Measurements from ENCODE around the gene ERVMER34-1. TPM values are rescaled to one million over a fixed set of nuclear protein-coding genes. Genes with fewer than 3 reads are reported as not detected.

ERVMER34-1 gene, protein sequence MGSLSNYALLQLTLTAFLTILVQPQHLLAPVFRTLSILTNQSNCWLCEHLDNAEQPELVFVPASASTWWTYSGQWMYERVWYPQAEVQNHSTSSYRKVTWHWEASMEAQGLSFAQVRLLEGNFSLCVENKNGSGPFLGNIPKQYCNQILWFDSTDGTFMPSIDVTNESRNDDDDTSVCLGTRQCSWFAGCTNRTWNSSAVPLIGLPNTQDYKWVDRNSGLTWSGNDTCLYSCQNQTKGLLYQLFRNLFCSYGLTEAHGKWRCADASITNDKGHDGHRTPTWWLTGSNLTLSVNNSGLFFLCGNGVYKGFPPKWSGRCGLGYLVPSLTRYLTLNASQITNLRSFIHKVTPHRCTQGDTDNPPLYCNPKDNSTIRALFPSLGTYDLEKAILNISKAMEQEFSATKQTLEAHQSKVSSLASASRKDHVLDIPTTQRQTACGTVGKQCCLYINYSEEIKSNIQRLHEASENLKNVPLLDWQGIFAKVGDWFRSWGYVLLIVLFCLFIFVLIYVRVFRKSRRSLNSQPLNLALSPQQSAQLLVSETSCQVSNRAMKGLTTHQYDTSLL
- not detected in 2 replicates for total RNA-seq

DNA sequence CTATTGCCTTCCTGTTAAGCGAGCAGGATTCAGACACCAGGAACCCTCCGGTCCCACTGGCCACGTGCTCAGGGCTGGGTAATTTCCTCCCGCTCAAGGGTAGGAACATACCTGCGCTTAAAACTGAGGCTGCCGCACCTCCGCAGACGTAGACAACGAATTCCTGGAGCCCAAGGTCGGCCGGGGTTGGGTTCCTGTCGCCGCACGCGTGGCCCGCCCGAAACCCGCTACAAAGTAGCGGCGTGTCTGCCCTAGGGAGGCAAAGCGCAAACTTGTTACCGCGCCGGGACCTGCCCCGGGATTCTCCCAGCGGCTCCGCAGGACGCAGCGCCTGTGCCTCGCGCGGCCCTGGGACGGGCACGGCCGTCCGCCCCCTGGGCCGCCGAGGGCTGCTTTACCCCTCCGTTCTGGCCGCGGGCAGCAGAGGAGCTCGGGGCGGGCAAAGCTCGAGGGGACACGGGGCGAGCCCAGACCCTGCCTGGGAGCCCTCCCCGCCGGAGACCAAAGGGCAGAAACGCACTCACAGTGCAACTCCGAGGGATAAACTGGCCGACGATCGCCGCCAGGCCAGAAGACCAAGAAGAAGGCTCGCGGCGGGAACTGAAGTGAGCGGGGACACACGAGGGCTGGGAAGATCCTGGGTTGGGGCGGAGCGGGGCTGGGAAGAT is at the start of gene ERVMER34-1:
Gene ERVMER34-1 (minus strand): TSS at position 607 of the 668 bp plus-strand sequence. CDS start 5,905 bp downstream, outside the sequence.
- intact Hi-C loops (cut with micrococcal nuclease), result no loop called here

DNA sequence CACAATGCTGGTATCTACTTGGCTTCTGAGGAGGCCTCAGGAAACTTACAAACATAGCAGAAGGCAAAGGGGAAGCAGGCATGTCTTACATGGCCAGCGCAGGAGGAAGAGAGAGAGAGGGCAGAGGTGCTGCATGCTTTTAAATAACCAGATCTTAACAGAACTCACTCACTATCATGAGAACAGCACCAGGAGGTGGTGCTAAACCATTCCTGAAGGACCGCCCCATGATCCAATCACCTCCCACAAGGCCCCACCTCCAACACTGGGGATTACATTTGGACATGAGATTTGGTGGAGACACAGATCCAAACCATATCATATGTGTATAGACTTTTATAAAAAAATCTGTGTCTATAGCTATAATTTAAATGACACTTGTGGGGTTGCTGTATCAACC is 48.6 kb upstream of the ERVMER34-1 start:
- intact Hi-C loops (cut with micrococcal nuclease), result no loop called here

DNA sequence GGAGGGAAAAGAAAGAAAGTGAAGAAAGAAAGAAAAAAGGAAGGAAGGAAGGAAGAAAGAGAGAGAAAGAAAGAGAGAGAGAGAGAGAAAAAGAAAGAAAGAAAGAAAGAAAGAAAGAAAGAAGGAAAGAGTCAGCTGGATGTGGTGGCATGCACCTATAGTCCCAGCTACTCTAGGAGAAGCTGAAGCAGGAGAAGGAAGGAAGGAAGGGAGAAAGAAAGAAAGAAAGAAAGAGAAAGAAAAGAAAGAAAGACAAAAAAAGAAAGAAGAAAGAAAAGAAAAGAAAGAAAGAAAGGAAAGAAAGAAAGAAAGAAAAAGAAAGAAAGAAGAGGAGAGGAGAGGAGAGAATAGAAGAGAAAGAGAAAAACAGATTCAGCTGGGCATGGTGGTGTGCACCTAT is 44.3 kb upstream of the ERVMER34-1 start:
- intact Hi-C loops (cut with micrococcal nuclease), result no loop called here

DNA sequence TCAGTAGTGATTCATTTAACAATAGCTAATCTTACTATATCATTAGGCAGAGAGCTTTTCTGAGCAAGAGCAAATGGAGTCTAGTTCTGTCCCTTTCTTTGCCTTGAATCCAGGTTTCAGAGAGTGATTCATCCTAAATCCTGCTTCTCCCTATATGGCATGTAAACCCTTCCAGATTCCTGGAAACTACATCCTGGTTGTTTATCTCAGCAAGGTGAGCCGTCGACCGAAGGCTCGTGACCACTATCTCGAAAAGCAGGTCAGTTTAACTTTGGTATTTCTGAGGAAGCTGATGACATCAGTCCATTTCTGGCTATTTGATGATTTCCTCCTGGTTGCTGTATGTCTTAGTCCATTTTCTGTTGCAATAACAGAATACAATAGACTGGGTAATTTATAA is 40.7 kb upstream of the ERVMER34-1 start:
- intact Hi-C loops (cut with micrococcal nuclease), result no loop called here

DNA sequence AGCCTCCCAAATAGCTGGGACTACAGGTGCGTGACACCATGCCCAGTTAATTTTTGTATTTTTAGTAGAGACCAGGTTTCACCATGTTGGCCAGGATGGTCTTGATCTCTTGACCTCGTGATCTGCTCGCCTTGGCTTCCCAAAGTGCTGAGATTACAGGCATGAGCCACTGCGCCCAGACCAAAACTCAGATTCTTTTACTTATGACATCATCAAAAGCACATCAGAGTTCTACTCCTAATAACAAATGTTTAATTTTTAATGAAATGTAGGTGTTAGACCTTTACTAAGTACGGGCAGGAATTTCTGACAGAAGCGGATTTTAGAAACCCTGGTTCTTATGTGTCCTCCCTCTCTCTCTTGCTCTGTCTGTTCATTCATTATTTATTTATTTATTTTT is 38.5 kb upstream of the ERVMER34-1 start:
- intact Hi-C loops (cut with micrococcal nuclease), result no loop called here

DNA sequence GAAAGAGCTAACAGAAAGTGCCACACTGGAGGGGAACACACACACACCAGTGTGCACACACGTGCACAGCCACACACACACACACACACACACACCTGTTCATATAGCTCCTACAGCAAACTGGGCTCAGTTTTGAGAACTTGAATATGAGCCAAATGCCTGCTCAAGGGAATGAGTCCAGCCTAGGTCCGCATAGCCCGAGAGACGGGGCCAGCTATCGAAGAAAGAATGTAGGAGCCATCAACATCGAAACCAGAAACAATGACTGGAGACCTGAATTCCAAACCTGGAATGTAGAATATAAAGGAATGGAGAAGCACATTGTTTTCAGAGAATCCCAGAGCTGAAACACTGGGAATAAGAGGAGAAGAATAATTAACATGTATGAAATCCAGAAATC is 37.6 kb upstream of the ERVMER34-1 start:
- intact Hi-C loops (cut with micrococcal nuclease), result no loop called here

DNA sequence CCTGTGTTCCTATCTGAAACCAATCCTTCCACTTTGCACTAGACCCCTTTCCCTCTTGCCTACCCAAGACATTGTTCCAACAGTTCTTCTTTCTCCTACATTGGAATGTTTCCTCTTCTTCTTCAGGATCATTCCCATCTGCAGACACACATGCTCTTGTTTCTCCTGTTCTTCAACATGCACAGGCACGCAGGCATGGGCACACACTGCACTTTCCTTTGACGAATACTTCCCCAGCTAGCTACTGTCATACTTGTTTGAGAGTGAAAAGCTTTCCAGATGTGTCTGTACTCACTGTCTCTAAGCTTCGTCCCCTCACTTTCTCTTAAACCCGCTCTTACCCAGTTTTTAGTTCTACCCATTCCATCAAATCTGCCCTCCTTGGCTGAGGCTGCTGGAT is 31.8 kb upstream of the ERVMER34-1 start:
- intact Hi-C loops (cut with micrococcal nuclease), result no loop called here

DNA sequence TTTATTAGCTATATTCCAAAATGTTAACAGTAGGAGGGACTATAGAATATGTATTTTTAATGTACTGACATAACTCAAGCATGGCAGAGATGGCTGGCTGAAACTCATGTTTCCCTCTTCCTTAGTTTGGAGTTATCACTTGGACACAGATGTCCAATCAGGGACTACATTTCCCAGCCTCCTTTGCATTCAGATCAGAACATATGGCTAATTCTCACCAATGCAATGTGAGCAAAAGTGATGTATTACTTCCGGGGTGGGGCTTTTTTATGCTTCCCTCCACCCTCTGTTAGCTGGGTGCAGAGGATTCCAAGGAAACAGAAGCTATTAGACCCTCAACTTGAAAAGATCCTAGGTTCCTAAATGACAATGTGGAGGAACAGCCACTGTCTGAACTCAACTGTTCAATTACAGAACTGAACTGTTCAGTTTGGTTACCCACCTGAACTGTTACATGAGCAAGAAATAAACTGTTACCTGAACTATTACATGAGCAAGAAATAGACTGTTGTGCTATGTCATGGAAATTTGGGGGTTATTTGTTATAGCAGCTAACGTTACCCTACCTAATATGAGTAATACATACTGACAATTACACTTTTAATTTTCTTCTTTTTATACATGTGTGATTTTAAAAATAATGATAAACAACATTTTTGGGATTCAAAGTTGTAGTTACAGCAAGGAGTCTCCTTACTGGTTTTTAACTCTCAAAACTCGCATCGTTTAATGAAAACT is 29.6 kb upstream of the ERVMER34-1 start:
- intact Hi-C loops (cut with micrococcal nuclease), result no loop called here

DNA sequence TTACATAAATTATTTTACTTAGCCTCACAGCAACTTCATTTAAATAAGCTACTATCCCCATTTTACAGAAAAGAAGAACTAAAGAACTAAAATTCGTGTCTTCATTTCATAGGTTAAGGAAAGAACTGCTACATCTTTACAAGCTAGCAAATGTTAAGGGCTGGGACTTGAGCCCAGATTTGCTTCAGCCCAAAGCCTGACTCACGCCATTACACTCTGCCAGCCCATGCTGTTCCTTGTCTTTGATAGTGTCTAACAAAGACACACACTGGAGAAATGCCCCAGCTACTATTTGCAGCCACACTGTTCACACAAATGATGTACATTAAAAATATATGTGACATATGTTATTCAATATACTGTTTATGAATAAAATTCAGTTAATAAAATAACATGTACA is 29.0 kb upstream of the ERVMER34-1 start:
- intact Hi-C loops (cut with micrococcal nuclease), result no loop called here

DNA sequence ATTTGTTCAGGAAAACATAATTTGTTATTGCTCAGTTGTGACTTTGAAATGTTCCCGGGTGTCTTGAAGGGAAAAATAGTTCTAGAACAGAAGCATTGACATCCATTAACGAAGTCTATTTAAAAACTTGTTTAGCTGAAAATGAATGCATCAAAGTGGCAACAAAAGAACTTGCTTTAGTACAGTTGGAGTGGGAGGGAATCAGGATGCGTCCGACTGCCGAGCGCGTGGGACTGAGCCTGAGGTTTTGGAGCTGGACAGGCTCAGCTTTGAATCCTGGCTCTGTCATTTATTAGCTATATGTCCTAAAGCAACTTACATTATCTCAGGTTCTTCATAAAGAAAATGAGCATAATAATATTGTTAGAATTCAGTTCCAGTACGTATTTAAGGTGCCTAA is 9.0 kb upstream of the ERVMER34-1 start:
- intact Hi-C loops (cut with micrococcal nuclease), result no loop called here

DNA sequence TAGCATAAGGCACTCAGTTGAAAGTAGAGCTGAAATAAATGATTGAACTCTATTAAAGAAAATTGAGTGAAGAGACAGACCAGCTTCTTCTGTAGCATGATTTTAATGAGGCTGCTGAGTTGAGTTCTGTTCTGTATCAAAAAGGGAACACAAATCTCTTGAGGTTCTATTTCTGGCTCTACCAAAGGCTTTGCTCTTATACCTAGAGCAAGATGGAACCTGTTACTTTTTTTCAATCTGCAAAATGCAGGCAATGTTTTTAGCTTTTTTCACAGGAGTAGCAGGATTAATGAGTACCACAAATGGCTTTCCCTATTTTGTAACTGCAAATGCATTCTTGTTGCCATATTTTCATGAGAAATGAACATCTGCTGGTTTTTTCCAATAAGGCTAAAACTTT is 4.2 kb upstream of the ERVMER34-1 start:
- intact Hi-C loops (cut with micrococcal nuclease), result no loop called here

DNA sequence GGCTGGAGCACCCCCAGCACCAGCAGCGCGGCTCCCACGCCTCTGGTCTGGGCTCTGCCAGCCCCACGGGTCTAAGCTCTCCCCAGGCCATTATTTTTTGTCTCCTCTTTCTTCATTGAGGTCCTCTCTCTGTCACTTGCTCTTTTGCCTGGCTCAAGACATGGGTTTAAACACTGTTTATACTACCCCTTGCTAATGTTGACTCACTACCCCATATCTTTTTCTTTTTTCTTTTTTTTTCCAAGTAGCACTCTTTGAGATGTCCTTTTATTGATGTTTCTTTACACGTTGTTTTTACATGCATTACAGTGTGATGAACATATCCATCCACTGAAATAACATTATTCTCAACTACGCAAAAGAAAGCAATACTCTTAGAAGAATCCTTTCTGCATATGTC is 1.7 kb upstream of the ERVMER34-1 start:
- intact Hi-C loops (cut with micrococcal nuclease), result no loop called here

DNA sequence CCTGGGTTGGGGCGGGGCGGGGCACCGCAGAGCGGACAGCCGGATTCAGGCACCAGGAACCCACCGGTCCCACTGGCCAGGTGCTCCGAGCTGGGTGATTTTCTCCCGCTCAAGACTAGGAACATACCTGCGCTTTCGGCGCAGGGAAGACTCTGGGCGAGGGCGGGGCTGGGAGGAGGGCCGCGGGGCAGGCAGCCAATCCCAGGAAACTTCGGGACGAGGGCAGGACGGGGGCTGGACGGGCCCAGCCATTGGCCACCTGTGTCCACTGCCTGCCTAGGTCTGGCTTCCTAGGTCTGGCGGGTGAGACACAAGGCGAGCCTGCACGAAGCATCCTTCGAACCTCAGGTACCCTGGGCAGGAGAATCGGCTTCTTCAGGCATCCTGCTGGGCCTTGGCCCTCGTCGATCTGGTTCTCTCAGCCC is 274 bp upstream of the ERVMER34-1 start:
- intact Hi-C loops (cut with micrococcal nuclease), result no loop called here

DNA sequence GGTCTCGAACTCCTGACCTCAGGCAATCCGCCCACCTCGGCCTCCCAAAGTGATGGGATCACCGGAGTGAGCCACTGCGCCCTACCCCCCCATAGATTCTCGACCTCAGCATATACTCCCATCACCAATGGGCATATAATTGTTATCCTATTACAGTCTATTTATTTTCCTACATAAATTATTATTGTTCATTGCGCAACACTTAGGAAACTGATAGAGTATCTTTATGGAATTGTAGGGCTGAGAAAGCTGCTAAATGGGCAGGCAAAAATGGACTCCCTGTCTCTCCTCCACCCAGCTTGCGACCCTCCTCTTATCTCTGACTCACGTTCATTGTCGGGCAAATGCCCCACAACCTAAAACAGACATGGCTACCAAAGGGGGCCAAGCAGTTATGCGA is 1.0 kb downstream of the ERVMER34-1 start:
- intact Hi-C loops (cut with micrococcal nuclease), result no loop called here

DNA sequence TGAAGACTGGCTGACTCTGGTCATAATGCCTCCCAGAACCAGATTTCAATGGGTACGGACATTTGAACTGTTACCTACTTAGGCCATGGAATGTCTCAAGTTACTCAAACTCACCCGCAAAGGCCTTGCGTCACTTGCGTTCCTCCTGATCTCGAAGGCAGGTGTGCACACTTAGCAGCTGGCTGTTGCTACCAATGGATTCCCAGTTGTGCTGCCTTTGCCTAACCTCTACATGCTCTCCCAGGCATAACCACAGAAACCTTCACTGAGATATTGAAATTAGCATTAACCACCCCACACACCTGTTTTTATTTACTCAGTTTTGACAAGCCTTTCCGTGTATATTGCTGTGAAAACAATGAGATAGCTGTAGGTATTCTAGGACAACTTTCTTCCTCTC is 2.8 kb downstream of the ERVMER34-1 start:
- intact Hi-C loops (cut with micrococcal nuclease), result no loop called here

DNA sequence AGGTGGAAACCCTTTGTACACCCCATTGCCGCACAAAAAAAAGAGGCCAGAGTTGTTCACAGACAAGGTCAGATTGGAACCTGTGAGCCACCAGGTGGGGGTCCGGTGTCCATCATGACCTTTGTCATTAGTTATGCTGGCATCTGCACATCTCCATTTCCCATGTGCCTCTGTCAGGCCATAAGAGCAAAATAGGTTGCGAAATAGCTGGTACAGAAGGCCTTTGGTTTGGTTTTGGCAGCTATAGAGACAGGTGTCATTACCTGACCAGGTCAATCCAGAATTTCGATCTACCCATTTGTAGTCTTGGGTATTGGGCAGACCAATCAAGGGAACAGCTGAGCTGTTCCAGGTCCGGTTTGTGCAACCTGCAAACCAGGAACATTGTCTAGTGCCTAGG is 6.6 kb downstream of the ERVMER34-1 start:
- intact Hi-C loops (cut with micrococcal nuclease), result no loop called here

DNA sequence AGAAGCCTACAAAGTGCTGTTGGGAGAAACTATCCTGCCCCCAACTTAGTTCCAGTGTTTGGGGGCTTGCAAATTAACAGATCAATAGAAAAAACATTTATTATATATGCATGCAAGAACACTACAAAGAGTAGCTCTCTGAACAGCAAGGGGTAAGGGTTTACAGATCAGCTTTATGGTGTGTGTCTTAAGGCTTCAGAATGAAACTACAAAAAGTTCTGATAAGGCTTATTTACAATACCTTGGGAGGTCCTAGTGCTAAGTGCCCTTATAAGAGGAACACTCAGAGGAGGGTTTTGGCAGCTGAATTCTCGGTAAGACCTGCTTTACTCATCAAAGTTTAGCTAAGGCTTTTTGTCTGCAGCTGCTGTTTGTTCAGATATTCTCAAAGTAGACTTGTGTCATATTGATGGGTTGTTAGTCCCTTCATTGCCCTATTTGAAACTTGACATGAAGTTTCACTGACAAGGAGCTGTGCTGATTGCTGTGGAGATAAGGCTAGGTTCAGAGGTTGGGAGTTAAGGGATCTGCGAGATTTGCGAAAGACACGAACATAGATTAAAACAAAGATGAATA is 7.7 kb downstream of the ERVMER34-1 start:
- intact Hi-C loops (cut with micrococcal nuclease), result no loop called here

DNA sequence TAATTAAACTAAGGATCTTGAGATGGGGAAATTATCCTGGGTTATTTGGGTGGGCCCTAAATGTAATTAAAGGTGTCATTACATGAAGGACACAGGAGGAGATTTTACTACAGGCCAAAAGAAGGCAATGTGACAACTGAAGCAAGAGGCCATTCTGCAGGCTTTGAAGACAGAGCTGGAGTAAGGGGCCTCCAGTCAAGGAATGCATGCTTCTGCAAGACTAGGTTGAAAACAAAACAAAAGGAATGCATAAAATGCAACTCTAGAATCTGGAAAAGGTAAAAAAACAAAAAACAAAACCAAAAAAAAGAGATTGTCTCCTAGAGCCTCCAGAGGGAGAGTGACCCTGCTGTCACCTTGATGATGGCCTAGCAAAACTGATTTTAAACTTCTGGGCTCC is 21.6 kb downstream of the ERVMER34-1 start:
- intact Hi-C loops (cut with micrococcal nuclease), result loop anchor here (10.0 kb wide), 1 partner anchor 255 kb away; no protein-coding TSS in a partner anchor

DNA sequence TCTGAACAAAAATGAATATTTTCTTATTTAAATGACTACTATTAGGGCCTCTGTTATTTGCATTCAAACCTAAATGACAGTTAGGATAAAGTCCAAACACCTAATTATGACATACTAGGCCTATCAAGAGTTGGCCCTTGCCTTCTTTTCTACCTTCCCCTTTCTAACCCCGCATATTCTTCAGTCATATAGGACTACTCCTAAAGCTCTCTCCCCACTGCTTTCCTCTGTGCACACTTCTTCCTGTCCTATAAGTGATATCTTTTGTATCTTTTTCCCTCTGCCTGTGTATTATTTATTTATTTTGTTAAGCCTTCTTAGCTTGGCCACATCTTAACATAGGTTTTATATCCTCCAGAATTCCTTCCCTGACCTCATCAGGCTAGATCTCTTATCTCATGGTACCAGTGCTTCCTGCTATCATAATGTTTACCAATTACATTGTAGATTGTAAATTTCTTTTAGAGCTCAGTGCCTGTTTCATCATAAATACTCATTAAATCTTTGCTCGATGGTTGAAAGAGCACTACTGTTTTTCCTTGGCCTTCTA is 22.5 kb downstream of the ERVMER34-1 start:
- intact Hi-C loops (cut with micrococcal nuclease), result loop anchor here (10.0 kb wide), 1 partner anchor 256 kb away; no protein-coding TSS in a partner anchor

DNA sequence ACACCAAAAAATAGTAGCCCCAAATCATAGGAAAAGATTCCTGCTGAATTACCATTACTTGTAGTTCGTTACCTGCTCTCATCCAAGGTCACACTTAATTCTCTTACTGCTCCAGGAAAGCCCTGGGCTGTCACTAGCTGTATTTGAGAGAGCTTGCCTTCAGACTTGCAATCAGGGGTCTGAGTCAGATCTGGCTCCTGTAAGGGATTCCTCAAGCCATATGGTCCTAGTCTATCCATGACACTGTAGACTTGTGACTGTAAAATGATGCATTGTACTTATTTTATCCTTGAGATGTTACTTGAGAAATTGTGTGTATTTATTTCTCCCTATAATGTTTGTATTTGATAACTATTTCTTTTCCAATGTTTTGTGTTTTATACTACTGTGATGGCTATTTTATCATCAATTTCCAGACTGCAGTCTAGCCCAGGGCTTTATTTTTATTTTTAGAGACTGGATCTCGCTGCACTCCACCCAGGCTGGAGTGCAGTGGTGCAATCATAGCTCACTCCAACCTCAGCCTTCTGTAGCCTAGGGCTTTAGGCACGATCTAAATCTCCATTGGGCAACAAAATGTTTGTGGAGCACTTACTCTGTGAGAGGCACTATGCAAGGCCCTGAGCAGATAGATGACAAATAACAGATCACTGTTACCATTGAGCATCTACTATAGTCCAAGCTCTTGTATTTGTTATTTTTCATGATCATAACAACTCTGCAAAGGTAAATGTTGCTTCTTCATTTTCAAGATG is 24.2 kb downstream of the ERVMER34-1 start:
- intact Hi-C loops (cut with micrococcal nuclease), result loop anchor here (10.0 kb wide), 1 partner anchor 258 kb away; no protein-coding TSS in a partner anchor
